Measurements from ENCODE around the gene DLG2.
"Not testable (repeated sequence)": the region's sequence is repeated elsewhere in the genome, so short reads cannot be mapped to it uniquely, and the experiment has no call there.

DLG2 gene

GRCh38 chr11:85431319-85431718, 195.8 kb downstream of the DLG2 start:
- no peak for DNase-seq

GRCh38 chr11:85423794-85424193, 203.3 kb downstream of the DLG2 start:
- DNase-seq: no peak

GRCh38 chr11:85423316-85423715, 203.8 kb downstream of the DLG2 start:
- no peak for DNase-seq

GRCh38 chr11:85414175-85414574, 213.0 kb downstream of the DLG2 start:
- no peak for DNase-seq

GRCh38 chr11:85407648-85408047, 219.5 kb downstream of the DLG2 start:
- no peak for DNase-seq

- no peak for DNase-seq
Measured at GRCh38 chr11:85406841-85407240, 220.3 kb downstream of the DLG2 start.

- DNase-seq: no peak
Measured at GRCh38 chr11:85406316-85406715, 220.8 kb downstream of the DLG2 start.

GRCh38 chr11:85395515-85396055, 231.6 kb downstream of the DLG2 start:
- DNase-seq: not testable (repeated sequence)

GRCh38 chr11:85394283-85394682, 232.9 kb downstream of the DLG2 start:
- DNase-seq: no peak

- DNase-seq: no peak
Measured at GRCh38 chr11:85391141-85391540, 236.0 kb downstream of the DLG2 start.

- no peak for DNase-seq
Measured at GRCh38 chr11:85385547-85385946, 241.6 kb downstream of the DLG2 start.

- DNase-seq: no peak
Measured at GRCh38 chr11:85385111-85385510, 242.0 kb downstream of the DLG2 start.

- DNase-seq: no peak
Measured at GRCh38 chr11:85379066-85379465, 248.1 kb downstream of the DLG2 start.

GRCh38 chr11:85377901-85378300, 249.2 kb downstream of the DLG2 start:
- DNase-seq: no peak

- DNase-seq: no peak
Measured at GRCh38 chr11:85359859-85360258, 267.3 kb downstream of the DLG2 start.

GRCh38 chr11:85355921-85356320, 271.2 kb downstream of the DLG2 start:
- no peak for DNase-seq

- not testable (repeated sequence) for DNase-seq
Measured at GRCh38 chr11:85349539-85349938, 277.6 kb downstream of the DLG2 start.

GRCh38 chr11:85348945-85349344, 278.2 kb downstream of the DLG2 start:
- no peak for DNase-seq

GRCh38 chr11:85347291-85347690, 279.9 kb downstream of the DLG2 start:
- DNase-seq: no peak

- DNase-seq: no peak
Measured at GRCh38 chr11:85346484-85346883, 280.7 kb downstream of the DLG2 start.

- DNase-seq: not testable (repeated sequence)
Measured at GRCh38 chr11:85340846-85341245, 286.3 kb downstream of the DLG2 start.

- DNase-seq: no peak
Measured at GRCh38 chr11:85318573-85318972, 308.6 kb downstream of the DLG2 start.

GRCh38 chr11:85316967-85317366, 310.2 kb downstream of the DLG2 start:
- no peak for DNase-seq

- DNase-seq: no peak
Measured at GRCh38 chr11:85313741-85314140, 313.4 kb downstream of the DLG2 start.

- no peak for DNase-seq
Measured at GRCh38 chr11:85310479-85310878, 316.7 kb downstream of the DLG2 start.

GRCh38 chr11:85307366-85307765, 319.8 kb downstream of the DLG2 start:
- DNase-seq: no peak
